ENCODE measurements around the gene TMEM132C. TPM values are rescaled to one million over a fixed set of nuclear protein-coding genes. Genes with fewer than 3 reads are reported as not detected.

The TMEM132C gene
- total RNA-seq, 6 experiments from 2014 or later: 0.04 to 0.19 (median 0.06) TPM; not detected in 3

DNA sequence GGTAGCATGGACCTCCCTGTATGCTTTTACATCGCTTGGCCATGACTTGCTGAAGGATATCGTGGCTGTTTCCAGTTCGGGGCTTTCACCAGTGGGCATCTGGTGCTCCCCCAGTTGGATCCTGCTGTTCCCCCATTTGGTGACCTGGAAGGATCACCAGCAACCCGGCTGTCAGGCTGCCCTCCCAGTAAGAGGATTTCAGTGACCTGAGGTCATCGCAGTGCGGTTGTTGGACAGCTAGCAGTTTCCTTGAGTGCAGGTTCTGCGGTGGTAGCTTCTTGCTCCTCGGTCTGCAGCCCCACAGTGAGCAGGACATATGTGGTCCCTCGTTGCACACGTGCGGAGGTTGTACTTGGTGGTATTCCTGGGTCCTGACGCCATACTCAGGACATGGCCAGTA, 58.7 kb downstream of the TMEM132C start:
- H3K27me3 ChIP-seq: no peaks in the 10 kb centered on the region
- TF ChIP-seq, protein P1, sequence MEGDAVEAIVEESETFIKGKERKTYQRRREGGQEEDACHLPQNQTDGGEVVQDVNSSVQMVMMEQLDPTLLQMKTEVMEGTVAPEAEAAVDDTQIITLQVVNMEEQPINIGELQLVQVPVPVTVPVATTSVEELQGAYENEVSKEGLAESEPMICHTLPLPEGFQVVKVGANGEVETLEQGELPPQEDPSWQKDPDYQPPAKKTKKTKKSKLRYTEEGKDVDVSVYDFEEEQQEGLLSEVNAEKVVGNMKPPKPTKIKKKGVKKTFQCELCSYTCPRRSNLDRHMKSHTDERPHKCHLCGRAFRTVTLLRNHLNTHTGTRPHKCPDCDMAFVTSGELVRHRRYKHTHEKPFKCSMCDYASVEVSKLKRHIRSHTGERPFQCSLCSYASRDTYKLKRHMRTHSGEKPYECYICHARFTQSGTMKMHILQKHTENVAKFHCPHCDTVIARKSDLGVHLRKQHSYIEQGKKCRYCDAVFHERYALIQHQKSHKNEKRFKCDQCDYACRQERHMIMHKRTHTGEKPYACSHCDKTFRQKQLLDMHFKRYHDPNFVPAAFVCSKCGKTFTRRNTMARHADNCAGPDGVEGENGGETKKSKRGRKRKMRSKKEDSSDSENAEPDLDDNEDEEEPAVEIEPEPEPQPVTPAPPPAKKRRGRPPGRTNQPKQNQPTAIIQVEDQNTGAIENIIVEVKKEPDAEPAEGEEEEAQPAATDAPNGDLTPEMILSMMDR (IDR thresholded peaks at IDR 0.05): no peak
- TF ChIP-seq POLR2A (IDR thresholded peaks at IDR 0.05): no peak
- H3K4me1 ChIP-seq: no peaks in the 10 kb centered on the region
- H3K9me3 ChIP-seq: no peaks in the 10 kb centered on the region
- no peak overlapping the region for H3K27ac ChIP-seq
- DNase-seq (no peak), ATAC-seq (no peak)
- H3K36me3 ChIP-seq: no peaks in the 10 kb centered on the region
- 74% methylated on average over 9 of the region's 12 CpGs for whole genome bisulfite sequencing (ENCODE audit: insufficient coverage, low coverage, low lambda C conversion rate, missing lambda C conversion rate)
- intact Hi-C loops (cut with DNase I): no loop called here
- no peak overlapping the region for H3K4me3 ChIP-seq

GRCh38 chr12:128326406-128326805, 59.4 kb downstream of the TMEM132C start:
- no peaks in the 10 kb centered on the region for H3K36me3 ChIP-seq
- WGBS (ENCODE audit: insufficient coverage, low coverage, low lambda C conversion rate, missing lambda C conversion rate): 39% methylated on average over 7 of the region's 7 CpGs
- H3K27ac ChIP-seq: no peak overlapping the region
- DNase-seq (no peak), ATAC-seq (no peak)
- no peak overlapping the region for H3K4me3 ChIP-seq
- no peaks in the 10 kb centered on the region for H3K4me1 ChIP-seq
- intact Hi-C loops (cut with DNase I): no loop called here
- TF ChIP-seq, protein P1 (IDR thresholded peaks at IDR 0.05): no peak
- TF ChIP-seq POLR2A (IDR thresholded peaks at IDR 0.05): no peak
- H3K9me3 ChIP-seq: no peaks in the 10 kb centered on the region
- H3K27me3 ChIP-seq: no peaks in the 10 kb centered on the region

- no peak for DNase-seq
- H3K27ac ChIP-seq: no peak overlapping the region
- TF ChIP-seq, protein P1 (IDR thresholded peaks at IDR 0.05): no peak
- TF ChIP-seq POLR2A (IDR thresholded peaks at IDR 0.05): no peak
- no peaks in the 10 kb centered on the region for H3K4me1 ChIP-seq
- no peaks in the 10 kb centered on the region for H3K9me3 ChIP-seq
- 62% methylated on average over 8 of the region's 8 CpGs for WGBS (ENCODE audit: insufficient coverage, low coverage, low lambda C conversion rate, missing lambda C conversion rate)
- no peak overlapping the region for H3K4me3 ChIP-seq
- H3K27me3 ChIP-seq: no peaks in the 10 kb centered on the region
- intact Hi-C loops (cut with DNase I): no loop called here
- no peak for ATAC-seq
- no peaks in the 10 kb centered on the region for H3K36me3 ChIP-seq
Observed at GRCh38 chr12:128328961-128329360, 62.0 kb downstream of the TMEM132C start.

- H3K9me3 ChIP-seq: no peaks in the 10 kb centered on the region
- WGBS (ENCODE audit: insufficient coverage, low coverage, low lambda C conversion rate, missing lambda C conversion rate): 63% methylated on average over 3 of the region's 3 CpGs
- no peak overlapping the region for H3K27ac ChIP-seq
- intact Hi-C loops (cut with DNase I): no loop called here
- DNase-seq (no peak), ATAC-seq (no peak)
- no peaks in the 10 kb centered on the region for H3K4me1 ChIP-seq
- no peak overlapping the region for H3K4me3 ChIP-seq
- no peaks in the 10 kb centered on the region for H3K27me3 ChIP-seq
- no peak for TF ChIP-seq POLR2A (IDR thresholded peaks at IDR 0.05)
- TF ChIP-seq, protein P1 (IDR thresholded peaks at IDR 0.05): no peak
- H3K36me3 ChIP-seq: no peaks in the 10 kb centered on the region
Observed at GRCh38 chr12:128336204-128337070, 69.5 kb downstream of the TMEM132C start.

Measured in right lobe of liver (tissue), 6 donors.